Spinal cord (tissue), 10 donors: Measurements from ENCODE around the gene CANT1. TPM values are rescaled to one million over a fixed set of nuclear protein-coding genes. Genes with fewer than 3 reads are reported as not detected.

Experiments used
- DNase-seq, 6 donors: peaks; one replicate each; pipeline versions ENCODE4 v3.0.0 to v3.0.0-alpha.2; 2013 to 2015; ENCODE audit warnings: low spot score in 6 of 6, low read depth in 4 of 6
- H3K27ac ChIP-seq: one replicate; pipeline ENCODE4 v1.5.1; 2013; ENCODE audit warnings: low read depth, low read length, control low read depth
- H3K27me3 ChIP-seq: one replicate; pipeline ENCODE4 v1.6.1; 2013; ENCODE audit warnings: low read length; ENCODE audit not compliant: control insufficient read depth, insufficient read depth
- H3K36me3 ChIP-seq: one replicate; pipeline ENCODE4 v1.6.1; 2013; ENCODE audit warnings: low read length; ENCODE audit not compliant: control insufficient read depth, insufficient read depth
- H3K4me1 ChIP-seq: one replicate; pipeline ENCODE4 v1.6.1; 2013; ENCODE audit warnings: low read length; ENCODE audit not compliant: control insufficient read depth, insufficient read depth
- H3K4me3 ChIP-seq: one replicate; pipeline ENCODE4 v1.5.1; 2013; ENCODE audit warnings: low read depth, low read length, control low read depth
- H3K9me3 ChIP-seq: one replicate; pipeline ENCODE4 v1.6.1; 2013; ENCODE audit warnings: low read length; ENCODE audit not compliant: control insufficient read depth, insufficient read depth
- WGBS: methylation state at CpG from one replicate; pipeline ENCODE4 v1.1.5; 2013; ENCODE audit warnings: missing lambda C conversion rate; ENCODE audit not compliant: insufficient coverage; 5-methylcytosine and 5-hydroxymethylcytosine counted together
- polyA plus RNA-seq, 2 donors: library from polyadenylated mRNA; unstranded; fragments of 120-200 nt; gene quantifications; one replicate each; pipeline ENCODE4 v1.2.1, GENCODE V29; 2013; ENCODE audit not compliant: insufficient read length in 2 of 2
- total RNA-seq, 2 donors: library from RNA; depleted of rRNA in 1 of 2; stranded (reverse); fragments of 120-200 nt in 1 of 2; fragments of >200 nt in 1 of 2; gene quantifications; one replicate each; pipeline versions ENCODE4 v1.2.3 to v1.2.4, GENCODE V29; 2013 to 2014
- donor health status: healthy.

The CANT1 gene
- total and polyA plus RNA-seq, 4 donors: 23.6 to 38.8 (median 30.9) TPM

DNA sequence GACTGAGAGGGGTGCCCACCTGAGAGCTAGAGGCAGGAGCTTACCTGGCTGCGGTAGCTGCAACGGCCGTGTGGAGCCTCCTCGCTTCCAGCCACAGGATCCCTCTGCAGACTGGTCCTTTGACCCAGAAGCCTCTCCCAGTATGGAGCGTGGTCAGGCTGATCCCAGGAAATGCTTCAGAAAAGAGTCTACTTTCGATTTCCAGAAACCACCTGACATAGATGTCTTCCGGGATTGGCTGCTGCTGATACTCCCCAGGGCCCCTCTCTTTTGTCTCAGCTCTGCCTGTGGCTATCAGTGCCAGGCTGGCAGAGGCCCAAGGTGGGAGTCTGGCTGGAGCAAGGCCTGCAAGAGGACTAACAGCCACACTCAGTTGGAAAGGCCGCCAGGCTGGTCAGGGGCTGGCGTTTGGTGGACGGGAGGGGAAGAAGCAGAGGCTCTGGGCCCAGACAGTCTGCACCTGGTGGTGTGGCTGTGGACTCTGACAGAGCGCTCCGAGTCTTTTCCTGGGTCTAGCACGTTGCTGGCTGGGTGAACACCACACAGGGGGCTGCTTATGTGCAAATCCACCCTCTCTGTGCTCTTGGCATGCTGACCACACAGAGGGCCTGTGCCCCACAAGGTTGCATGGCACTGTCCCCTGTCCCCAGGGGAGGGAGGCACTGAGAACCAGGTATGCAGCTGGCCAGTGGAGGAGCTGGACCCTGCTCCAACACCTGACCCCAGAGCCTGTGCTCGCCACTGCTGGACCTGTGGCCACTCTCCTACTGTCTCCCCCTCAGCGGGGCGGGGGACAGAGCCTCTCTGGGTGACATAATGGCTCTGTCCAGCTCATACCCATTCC is 29.6 kb downstream of the CANT1 start, which contains the start of gene LGALS3BP:
TSS of gene LGALS3BP (minus strand) at position 144 of the 844 bp plus-strand sequence. CDS start 2,732 bp downstream, outside the sequence.
- DNase-seq: peak in 5 of 6 donors; percentile 63 to 96 (median 81)
- H3K4me1 ChIP-seq: peaks cover 58% of the 10 kb centered on the region
- no peaks in the 10 kb centered on the region for H3K27me3 ChIP-seq
- WGBS: 35% methylated on average over 16 of the region's 16 CpGs
- no peaks in the 10 kb centered on the region for H3K9me3 ChIP-seq
- H3K27ac ChIP-seq: peak within 1 kb of the TSS; percentile 86
- peak within 1 kb of the TSS; percentile 29 for H3K4me3 ChIP-seq
- peaks cover 21% of the 10 kb centered on the region for H3K36me3 ChIP-seq

DNA sequence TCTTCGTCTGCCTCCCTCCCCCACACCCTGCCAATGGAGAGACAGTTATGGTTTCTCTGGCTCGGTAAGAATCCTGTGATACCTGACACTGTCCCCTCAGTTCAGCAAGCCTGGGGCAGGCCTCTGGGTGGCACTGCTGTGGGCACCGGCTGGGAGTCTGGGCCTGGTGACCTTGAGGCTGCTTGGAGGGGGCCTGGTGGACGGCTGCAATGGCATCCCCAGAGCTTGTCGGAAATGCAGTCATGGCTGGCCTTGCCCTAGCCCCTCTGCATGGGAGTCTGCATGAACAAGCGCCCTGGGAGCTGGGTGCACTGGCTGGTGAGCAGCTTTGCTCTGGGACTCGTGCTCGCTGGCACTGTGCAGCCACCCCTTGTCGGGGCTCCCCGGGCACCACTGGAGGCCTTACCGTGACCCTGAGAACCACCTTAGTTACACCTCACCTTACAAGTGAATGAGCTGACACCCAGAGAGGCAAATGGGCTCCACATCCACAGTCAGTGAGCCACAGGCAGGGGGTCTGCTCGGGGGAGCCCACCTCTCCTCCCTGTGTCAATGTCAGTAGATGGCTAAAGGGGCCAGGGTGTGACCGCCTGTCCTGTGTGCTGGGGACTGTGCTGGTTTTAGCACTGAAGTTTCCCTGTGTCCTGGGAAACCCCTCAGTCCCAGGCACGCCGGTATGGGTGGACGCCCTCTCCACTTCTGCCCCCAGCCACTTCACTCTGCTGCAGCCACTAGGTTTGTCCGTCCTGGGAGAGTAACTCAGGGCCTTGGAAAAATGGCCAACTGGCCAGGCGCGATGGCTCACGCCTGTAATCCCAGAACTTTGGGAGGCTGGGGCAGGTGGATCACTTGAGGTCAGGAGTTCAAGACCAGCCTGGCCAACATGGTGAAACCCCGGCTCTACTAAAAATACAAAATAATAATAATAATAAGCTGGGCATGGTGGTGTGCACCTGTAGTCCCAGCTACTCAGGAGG is 31.3 kb downstream of the CANT1 start:
- Histone ChIP-seq H3K36me3 (peaks cover 37% of the 10 kb centered on the region), H3K4me1 (peaks cover 74% of the 10 kb centered on the region), H3K4me3 (no peak overlapping the region), H3K27ac (no peak overlapping the region), H3K27me3 (no peaks in the 10 kb centered on the region), H3K9me3 (no peaks in the 10 kb centered on the region)
- WGBS: 74% methylated on average over 19 of the region's 21 CpGs
- no peak for DNase-seq

DNA sequence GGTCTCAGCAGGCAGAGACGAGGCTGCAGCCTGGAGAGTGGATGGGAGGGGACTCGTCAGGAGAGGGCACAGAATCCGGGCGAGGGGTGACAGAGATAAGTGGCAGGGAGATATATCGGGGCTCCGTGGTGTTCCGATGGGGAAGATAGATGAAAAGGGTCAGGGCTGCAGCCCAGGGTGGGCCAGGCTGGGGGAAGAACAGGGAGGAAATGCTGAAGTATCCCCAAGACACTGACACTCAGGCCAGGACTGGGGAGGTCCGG is 32.0 kb downstream of the CANT1 start:
- Histone ChIP-seq H3K27ac (no peak overlapping the region), H3K4me3 (no peak overlapping the region), H3K36me3 (peaks cover 44% of the 10 kb centered on the region), H3K27me3 (no peaks in the 10 kb centered on the region), H3K9me3 (no peaks in the 10 kb centered on the region), H3K4me1 (peaks cover 78% of the 10 kb centered on the region)
- DNase-seq: no peak
- 88% methylated on average over 8 of the region's 8 CpGs for WGBS

DNA sequence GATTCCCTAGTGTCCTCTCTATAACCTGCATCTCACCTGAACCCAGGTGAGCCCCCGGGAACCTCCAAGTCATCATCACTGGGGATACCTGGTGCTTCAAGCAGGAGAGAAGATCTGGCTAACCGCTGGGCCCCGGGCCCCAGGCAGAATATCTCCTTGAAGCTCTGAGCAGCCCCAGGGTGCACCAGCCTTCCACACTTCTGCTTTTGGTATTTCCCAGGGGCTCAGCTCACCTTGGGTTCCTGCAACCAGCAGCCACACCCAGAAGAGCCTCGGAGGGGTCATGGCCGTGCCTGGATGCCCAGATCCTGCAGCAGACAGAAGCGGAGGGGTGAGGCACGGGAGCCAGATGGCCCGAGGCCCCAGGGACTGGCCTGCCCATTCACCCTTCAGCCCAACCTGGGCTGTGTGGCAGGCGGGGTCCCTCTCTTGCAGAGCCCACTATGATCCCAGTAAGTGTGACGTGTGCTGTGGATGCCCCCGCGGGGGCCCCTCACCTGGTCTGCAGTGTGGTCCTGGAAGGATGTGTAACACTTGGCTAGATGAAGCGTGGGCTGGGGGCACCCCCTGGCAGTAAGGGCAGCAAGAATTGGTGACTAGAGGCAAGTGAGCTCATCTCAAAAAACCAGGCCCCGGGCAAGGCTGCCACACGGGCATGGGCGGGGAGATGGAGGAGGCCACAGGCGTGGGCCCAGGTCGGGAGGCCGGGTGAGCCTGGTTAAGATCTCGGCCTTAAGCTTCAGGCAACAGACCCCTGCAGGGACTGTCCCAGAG is 32.5 kb downstream of the CANT1 start:
- no peak for DNase-seq
- 81% methylated on average over 20 of the region's 20 CpGs for WGBS
- Histone ChIP-seq H3K4me3 (no peak overlapping the region), H3K27ac (no peak overlapping the region), H3K27me3 (no peaks in the 10 kb centered on the region), H3K9me3 (no peaks in the 10 kb centered on the region), H3K36me3 (peaks cover 49% of the 10 kb centered on the region), H3K4me1 (peaks cover 78% of the 10 kb centered on the region)

DNA sequence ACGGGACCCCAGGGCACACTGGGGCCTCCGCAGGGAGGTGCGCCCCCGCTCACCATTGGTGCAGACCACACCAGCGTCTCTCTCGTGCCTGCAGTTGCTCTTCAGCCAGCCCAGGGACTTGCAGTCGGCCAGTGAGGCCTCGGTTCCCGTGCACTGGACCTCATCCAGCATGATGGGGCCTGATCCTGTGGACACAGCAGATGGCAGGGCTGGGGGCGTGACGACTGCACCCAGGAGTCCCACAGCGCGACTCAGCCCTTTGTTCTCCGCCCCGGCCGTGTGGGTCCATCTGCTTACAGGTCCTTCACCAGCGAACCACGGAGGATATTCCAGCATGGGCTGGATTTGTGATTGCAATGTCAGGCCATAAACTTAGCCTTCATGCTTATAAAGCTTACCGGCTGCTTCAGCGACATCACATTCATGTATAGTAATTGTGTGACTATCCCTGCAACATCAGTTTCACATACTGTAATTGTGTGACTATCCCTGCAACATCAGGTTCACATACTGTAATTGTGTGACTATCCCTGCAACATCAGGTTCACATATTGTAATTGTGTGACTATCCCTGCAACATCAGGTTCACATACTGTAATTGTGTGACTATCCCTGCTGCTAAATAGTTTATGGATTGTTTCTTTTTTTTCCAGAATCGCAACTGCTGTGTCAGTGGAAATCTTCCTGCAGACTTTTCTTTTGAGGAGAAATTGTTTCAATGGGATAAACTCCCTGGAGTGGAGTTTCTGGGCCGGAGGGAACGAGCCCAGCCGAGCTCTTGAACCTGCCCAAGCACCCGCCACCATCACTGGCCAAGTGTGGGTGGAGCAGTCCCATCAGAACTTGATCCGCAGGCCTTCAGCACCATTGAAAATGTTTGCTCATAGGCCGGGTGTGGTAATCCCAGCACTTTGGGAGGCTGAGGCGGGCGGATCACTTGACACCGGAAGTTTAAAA is 34.7 kb downstream of the CANT1 start:
- H3K4me1 ChIP-seq: peaks cover 84% of the 10 kb centered on the region
- WGBS: 41% methylated on average over 25 of the region's 30 CpGs
- H3K4me3 ChIP-seq: peak overlapping the region; percentile 27
- DNase-seq: peak in 2 of 6 donors; percentile 74 to 93
- no peaks in the 10 kb centered on the region for H3K27me3 ChIP-seq
- H3K9me3 ChIP-seq: no peaks in the 10 kb centered on the region
- H3K36me3 ChIP-seq: peaks cover 66% of the 10 kb centered on the region
- H3K27ac ChIP-seq: peak overlapping the region; percentile 88

DNA sequence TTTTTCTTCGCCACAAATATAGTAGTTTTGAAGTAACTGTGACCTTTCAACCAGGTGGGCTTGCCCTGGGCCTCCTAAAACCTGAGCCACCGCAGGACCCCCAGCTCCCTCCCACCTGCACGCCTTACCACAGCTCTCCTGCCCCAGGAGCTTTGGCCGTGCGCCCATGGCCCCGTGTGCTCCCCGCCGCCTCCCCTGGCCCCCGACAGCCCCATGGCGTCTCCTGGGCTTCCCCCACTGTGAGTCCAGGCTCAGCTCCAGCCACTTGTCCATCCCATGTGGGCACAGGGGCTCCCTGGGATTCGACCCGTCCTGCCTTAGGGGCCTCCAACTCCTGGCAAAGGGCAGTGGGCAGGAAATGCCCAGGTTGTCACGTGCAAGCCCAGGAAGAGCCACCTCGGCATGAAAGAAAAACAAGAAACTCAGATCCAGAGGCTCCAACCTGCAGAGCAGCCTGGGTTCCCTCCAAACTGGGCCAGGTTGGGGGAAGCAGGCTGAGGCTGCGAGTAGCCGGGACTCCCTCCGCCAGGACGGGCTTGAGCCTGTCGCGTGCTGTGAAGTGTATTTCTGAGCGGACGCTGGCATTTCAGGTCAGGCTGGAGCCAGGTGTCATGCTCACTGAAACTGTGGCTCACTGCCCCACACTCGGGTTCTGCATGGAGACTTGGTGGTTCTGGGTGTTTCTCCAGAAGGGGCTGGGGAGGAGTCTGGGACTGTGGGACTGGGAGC is 35.6 kb downstream of the CANT1 start:
- H3K4me3 ChIP-seq: no peak overlapping the region
- no peaks in the 10 kb centered on the region for H3K9me3 ChIP-seq
- H3K27me3 ChIP-seq: no peaks in the 10 kb centered on the region
- H3K36me3 ChIP-seq: peaks cover 75% of the 10 kb centered on the region
- WGBS: 86% methylated on average over 22 of the region's 23 CpGs
- H3K4me1 ChIP-seq: peaks cover 76% of the 10 kb centered on the region
- no peak for DNase-seq
- no peak overlapping the region for H3K27ac ChIP-seq

DNA sequence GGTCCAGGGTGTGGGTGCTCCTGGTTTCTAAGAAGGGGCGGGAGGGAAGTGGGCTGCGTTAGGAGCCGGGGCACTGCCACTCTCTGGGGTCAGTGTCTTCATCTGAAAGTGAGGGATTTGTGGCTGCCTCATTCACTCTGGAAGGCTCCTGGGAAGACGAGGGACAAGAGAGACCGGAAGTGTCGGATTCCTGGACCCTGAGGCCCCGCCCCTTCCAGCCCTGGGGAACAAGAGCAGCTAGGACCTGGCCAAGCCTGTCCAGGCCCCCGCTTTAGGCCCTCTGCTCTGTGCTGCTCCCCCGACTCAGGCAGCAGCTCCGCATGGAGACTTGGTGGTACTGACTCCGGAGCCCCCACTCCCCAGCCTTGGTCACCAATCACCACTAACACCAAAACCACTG is 36.4 kb downstream of the CANT1 start:
- Histone ChIP-seq H3K36me3 (peaks cover 83% of the 10 kb centered on the region), H3K27ac (no peak overlapping the region), H3K27me3 (no peaks in the 10 kb centered on the region), H3K4me1 (peaks cover 69% of the 10 kb centered on the region), H3K4me3 (no peak overlapping the region), H3K9me3 (no peaks in the 10 kb centered on the region)
- no peak for DNase-seq
- WGBS: 75% methylated on average over 10 of the region's 11 CpGs

DNA sequence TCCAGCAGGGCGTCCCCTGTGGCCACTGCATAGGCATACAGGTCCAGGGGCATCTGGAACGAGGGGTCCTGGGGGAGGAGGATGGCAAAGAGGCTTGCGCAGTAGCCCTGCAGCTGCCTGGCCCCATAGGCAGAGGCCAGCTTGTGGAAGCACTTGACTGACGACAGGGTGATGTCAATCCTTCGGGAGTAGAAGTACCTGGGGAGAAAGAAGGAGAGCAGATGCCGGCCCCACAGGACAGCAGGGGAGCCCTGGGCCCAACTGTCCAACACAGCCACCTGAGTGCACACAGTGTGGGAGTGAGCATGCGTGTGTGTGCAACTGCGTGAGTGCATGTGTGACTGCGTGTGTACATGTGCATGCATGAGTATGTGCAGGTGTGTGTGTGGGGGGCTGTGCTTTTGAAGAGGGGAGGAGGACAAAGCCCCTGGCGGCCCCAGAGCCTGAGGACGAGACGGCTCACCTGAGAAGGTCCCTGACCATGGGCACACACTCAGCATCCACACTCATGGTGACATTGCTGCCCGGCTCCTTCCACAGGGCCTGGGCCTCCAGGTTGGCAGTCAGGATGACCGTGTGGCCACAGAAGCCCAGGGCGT is 37.0 kb downstream of the CANT1 start:
- no peak overlapping the region for H3K27ac ChIP-seq
- no peaks in the 10 kb centered on the region for H3K9me3 ChIP-seq
- DNase-seq: no peak
- H3K27me3 ChIP-seq: no peaks in the 10 kb centered on the region
- H3K4me1 ChIP-seq: peaks cover 63% of the 10 kb centered on the region
- H3K36me3 ChIP-seq: peaks cover 86% of the 10 kb centered on the region
- WGBS: 92% methylated on average over 11 of the region's 15 CpGs
- no peak overlapping the region for H3K4me3 ChIP-seq
